Right ventricle myocardium inferior (tissue), 1 donor: ENCODE measurements around the gene SETD4. TPM values are rescaled to one million over a fixed set of nuclear protein-coding genes. Genes with fewer than 3 reads are reported as not detected.
"Not testable (repeated sequence)": the region's sequence is repeated elsewhere in the genome, so short reads cannot be mapped to it uniquely, and the experiment has no call there.

Experiments used
- ATAC-seq: fragments of 200-7000 bp; cut with Tn5 transposase; one replicate; pipeline ENCODE4 v1.9.1; 2020; ENCODE audit warnings: mild to moderate bottlenecking, moderate library complexity
- DNase-seq: peaks from one replicate; pipeline ENCODE4 v3.0.0; 2021; ENCODE audit errors: missing footprints
- intact Hi-C: fragments of 100-400 bp; cut with DNase I; formaldehyde crosslinking; loops from one replicate; pipeline ENCODE4 v1.11.0; 2022
- total RNA-seq: library from RNA; stranded (reverse); fragmentation: NEBNext Ultra II Directional; extraction: Animal tissue kit (Norgen Biotek cat#: 25700); gene quantifications from one replicate; pipeline ENCODE4 v1.2.1, GENCODE V29; 2021
- donor health status: DM: no; HTN: yes; CAD: no; lungs with severe emphysema.

The SETD4 gene
- total RNA-seq, 1 donor from 2014 or later = 9.8 TPM

DNA sequence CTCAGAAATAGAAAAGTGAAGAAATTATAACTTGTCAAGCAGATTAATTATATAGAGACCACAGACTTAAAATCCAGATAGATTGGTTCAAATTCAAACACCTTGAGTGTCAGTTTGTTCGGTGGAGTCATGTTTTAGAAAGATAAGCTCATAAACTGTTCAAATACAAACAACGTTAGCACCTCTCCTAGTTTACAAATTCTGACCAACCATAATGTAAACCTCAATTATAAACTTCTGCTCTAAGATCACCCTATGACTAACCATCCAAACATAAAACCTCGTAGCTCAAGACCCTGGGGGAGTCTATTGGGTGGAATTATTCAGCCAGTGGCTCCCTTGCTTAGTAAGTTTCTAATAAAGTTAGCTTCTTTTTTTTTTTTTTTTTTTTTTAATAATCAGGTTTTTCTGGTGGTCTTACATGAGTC lies 21.9 kb upstream of the SETD4 start:
- ATAC-seq = no peak
- DNase-seq = no peak
- intact Hi-C loops = no loop called here

DNA sequence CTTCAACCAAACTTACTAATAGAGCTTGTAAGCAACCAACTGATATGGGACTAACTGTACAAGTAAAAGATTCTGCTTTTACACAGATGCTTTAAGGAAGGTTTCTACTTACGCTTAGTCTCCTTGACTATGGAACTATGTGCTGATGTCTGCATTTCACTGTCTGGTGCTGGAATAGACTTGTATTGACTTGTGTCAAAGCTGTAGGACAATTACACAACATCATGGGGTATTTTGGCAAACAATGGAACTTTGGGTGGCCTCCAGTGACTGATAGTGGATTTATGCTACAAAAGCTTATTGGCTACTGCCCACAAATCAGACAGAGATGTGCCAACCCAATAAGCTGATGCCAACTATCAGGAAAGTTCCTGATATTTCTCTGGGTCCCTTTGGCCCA lies 20.1 kb upstream of the SETD4 start:
- ATAC-seq (no peak), DNase-seq (no peak)
- intact Hi-C loops = no loop called here

DNA sequence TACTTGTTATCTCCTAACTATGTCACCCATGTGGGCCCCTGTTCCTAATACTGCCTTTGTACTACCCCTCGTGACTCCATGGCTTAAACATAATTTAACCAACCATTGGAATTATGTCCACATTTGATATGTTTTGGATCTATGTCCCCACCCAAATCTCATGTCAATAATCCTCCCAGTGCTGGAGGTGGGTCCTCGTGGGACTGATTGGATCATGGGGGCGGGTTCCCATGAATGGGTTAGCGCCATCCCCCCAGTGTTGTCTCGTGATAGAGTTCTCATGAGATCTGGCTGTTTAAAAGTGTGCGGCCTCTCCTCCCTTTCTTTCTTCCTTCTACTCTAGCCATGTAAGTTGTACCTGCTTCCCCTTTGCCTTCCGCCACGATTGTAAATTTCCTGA lies 19.3 kb upstream of the SETD4 start:
- intact Hi-C loops = no loop called here
- DNase-seq (no peak), ATAC-seq (no peak)

DNA sequence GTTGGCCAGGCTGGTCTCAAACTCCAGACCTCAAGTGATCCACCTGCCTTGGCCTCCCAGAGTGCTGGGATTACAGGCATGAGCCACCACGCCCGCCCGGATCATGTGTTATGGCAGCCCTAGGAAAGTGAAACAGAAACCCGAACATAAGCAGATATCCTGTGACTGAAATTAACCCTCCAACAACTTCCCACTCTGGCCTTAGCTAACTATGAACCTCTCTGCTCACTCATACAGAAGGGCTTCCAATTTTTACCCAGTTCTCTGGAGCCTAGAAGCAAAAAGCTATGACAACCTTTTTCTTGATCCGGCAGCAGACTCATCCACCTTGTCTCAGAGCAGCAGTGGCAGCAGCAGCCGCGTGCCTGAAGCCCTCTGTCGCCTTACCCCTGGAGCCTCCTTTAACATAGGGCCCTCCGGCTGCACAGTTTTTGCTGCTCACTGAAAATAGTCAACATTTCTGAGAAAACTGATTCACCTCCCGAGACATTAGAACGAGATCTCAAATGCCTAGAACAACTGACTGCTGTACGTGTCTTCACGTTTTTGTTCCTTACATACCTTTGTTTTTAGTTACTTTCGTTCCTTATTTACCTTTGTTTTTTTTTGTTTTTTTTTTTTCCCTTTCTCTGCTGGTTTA lies 18.8 kb upstream of the SETD4 start:
- DNase-seq = peak; percentile 75
- no peak for ATAC-seq
- intact Hi-C loops = no loop called here

DNA sequence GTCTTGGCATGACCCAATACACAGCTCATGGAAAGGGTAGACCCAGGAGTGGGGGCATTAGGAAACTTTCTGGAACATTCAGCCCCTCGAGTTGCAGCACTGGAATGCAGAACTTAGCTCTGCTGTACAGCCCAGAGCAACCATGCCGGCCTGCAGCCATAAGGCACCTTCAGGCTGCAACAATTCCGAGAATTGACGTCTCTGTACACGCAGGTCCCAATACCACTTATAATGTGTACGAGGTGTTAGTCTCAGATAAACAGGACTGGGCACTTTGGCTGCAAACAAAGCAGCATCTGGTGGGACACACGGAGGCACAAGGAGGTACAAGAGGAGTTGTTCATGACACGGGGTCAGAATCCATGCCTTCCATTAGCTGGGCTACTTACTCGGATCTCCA lies 17.4 kb upstream of the SETD4 start:
- ATAC-seq (no peak), DNase-seq (no peak)
- intact Hi-C loops = no loop called here

DNA sequence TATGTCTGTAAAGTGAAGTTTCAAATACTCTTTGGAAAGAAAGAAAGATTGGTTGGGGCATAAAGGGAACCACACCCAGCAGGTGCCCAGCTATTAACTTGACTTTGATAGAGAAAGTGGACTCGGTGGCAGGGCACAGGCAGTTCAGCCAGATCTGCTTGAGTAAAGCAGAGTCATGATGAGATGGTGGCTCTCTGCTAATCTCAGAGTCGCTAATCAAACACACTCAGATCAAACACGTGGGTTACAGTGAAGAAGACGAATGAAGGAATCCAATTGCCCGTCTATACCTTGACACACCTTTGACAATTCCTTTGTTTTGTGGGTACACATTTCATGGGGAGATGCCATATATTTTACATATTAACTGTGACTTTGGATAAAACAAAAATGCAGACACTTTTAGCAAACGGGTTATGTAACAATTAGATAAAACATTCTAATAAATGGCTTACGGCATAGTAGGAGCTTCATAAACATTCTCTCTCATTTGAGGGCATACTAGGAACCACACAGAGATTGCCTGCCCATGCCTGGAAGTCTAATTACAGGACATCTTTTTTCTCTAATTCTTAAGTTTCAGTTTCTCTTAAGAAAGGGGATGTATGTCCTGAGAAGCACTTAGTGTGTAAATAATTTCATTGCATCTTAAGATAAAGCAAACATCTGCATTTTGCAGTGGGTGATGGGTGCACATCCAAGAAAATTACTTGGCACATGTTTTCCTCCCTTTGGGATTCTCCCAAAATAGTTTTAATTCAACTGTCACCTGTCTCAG lies 16.7 kb upstream of the SETD4 start:
- ATAC-seq (no peak), DNase-seq (no peak)
- intact Hi-C loops = no loop called here

DNA sequence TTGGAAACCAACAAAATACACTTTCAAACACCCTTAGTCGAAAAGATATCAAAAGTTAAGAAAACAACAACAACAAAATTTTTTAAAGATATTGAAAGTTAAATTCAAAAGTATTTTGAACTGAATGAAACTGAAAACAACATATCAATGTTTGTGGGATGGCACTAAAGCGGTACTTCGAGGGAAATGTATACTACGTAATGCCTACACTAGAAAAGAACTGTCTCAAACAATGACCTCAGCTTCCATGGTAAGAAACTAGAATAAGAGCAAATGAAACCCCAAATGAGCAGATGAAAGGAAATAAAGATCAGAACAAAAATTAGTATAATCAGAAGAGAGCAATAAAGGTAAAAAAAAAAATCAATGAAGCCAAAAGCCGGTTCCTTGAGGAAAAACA lies 15.6 kb upstream of the SETD4 start:
- intact Hi-C loops = no loop called here
- ATAC-seq (no peak), DNase-seq (no peak)

DNA sequence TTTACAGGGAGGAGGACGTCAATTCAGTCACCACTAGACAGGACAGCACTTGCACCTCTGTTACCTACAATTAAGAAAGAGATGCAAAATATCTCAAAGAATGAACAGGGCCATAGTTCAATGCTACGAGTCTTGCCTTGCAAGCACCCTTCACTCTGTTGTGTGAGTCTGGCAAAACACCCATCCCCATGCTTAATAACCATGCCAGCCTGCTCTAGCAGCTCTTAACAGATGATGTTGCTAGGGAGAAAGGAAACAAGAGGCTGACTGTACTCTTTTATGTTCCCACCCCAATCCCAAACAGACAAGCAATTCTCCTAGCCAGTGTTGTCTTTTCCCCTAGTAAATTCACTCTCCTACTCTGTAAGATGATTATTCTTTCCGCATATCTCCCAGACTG lies 14.8 kb upstream of the SETD4 start:
- no peak for ATAC-seq

DNA sequence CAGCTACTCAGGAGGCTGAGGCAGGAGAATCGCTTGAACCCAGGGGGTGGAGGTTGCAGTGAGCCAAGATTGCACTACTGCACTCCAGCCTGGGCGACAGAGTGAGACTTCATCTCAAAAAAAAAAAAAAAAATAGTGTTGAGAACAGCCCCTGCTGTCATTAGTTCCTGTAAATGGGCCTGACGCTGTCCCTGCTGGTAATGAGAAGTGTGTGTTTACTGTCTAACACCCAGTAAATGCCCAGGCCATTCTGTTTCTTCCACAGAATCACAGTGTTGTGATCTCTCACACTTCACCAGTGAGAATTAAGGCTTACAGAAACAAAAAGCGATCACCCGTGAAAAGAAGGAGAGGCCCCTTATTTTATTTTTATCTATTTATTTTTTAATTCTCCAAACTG lies 13.6 kb upstream of the SETD4 start:
- DNase-seq, ATAC-seq, intact Hi-C loops: not testable (repeated sequence)

More for the DNA sequence above, 14.8 kb upstream of the SETD4 start:
- no peak for DNase-seq
- intact Hi-C loops = no loop called here

DNA sequence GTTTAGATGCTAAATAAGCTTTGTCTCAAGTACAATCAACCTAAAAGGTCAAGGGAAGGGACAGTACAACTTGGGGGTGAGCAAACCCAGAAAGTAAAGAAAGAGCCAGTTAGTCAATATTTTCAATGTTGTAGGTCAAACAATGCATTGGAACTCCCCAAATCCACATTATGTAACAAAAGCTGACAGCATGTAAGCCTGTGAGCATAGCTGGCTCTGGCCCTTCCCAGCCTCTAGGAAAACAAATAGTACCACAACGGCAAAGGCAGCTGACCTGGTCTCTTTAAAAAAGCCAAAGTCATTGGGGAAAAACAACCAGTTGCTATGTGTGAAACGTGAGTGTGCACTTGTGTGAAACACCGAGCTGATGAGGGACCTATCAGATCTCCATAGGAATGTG lies 12.9 kb upstream of the SETD4 start:
- no peak for DNase-seq
- ATAC-seq = no peak
- intact Hi-C loops = no loop called here

DNA sequence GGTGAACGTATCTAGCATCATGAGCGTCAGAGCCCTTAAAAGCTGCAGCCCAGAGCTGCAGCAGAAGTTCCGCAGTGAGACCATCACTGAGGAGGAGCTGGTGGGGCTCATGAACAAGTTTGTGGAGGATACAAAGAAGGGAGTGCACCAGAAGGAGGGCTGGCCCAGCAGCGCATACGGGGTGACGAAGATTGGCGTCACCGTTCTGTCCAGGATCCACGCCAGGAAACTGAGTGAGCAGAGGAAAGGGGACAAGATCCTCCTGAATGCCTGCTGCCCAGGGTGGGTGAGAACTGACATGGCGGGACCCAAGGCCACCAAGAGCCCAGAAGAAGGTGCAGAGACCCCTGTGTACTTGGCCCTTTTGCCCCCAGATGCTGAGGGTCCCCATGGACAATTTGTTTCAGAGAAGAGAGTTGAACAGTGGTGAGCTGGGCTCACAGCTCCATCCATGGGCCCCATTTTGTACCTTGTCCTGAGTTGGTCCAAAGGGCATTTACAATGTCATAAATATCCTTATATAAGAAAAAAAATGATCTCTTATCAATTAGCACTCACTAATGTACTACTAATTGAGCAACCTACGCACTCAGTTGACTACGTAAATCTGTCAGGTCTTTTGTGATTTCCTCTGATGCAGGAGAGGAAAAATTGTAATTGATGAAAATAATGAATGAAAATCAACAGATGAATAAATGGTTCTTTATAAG lies 12.3 kb upstream of the SETD4 start:
- DNase-seq (no peak), ATAC-seq (no peak)
- intact Hi-C loops = no loop called here

DNA sequence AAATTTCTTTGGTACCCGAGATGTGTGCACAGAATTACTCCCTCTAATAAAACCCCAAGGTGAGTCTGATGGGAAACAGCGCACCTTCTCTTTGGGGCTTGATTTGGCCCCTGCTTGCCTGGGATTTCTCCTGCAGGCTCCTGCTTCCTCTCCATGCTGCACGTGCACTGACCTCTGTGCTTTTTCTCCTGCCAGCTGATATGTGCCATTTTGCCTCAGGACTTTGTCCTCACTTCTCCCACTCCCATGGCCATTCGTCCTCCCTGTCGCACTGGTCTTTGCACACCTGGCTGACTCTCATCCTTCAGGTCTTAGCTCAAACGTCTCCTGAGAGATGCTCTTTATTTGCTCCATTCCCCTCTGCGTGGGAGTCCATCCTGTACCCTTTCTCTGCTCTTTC lies 10.7 kb upstream of the SETD4 start:
- DNase-seq (no peak), ATAC-seq (no peak)
- intact Hi-C loops = no loop called here

DNA sequence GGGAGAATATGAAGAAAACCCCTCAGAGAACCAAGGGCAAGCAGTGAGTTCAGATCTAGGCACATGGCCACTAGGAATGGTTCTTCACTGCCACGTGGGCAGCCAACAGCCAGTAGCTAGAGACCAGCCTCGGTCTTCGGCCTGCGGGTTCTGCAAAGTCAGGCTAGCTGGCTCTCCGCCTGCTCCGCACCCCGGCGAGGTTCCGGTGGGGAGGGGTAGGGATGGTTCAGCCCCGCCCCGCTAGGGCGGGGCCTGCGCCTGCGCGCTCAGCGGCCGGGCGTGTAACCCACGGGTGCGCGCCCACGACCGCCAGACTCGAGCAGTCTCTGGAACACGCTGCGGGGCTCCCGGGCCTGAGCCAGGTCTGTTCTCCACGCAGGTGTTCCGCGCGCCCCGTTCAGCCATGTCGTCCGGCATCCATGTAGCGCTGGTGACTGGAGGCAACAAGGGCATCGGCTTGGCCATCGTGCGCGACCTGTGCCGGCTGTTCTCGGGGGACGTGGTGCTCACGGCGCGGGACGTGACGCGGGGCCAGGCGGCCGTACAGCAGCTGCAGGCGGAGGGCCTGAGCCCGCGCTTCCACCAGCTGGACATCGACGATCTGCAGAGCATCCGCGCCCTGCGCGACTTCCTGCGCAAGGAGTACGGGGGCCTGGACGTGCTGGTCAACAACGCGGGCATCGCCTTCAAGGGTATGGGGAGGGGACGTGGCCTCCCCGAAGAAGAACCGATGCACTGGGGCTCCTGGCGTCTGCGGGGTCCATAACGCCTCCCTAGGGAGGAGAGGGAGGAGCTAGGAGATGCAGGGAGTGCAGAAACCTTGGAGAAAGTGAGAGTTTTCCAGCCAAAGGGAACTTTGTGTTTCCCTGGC lies 9.6 kb upstream of the SETD4 start, which contains the start of gene CBR1:
TSS of gene CBR1 (plus strand) at position 312 of the 871 bp plus-strand sequence. CDS start at position 404, 92 bp downstream.
- DNase-seq (peak; percentile 99), ATAC-seq (peak; percentile 99)
- intact Hi-C loops = no loop called here

DNA sequence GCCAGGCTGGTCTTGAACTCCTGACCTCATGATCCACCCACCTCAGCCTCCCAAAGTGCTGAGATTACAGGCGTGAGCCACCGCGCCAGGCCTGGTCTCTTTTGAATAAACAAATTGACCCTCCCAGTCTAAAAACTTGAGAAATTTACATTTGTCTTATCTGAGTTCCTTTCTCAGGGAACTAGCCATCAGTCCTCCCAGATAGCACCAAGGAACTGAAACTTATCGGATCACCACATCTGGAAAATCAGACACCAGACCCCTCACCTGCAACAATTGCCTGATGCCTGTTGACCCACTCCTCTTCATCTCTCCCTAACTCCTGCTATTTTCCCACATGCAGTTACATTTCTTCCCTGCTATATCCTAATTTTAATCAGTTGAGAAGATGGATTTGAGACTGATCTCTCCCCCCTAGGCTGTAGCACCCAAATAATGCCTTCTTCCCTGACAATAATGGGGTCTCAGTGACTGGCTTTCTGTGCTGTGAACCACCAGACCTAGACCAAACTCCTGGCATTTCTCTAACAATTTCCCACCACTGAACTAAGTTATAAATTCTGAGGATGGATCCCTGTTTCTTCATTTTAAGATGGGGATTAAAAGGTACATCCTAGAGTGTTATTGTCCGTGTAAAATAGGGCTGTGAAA lies 8.5 kb upstream of the SETD4 start:
- no peak for DNase-seq
- intact Hi-C loops = no loop called here

DNA sequence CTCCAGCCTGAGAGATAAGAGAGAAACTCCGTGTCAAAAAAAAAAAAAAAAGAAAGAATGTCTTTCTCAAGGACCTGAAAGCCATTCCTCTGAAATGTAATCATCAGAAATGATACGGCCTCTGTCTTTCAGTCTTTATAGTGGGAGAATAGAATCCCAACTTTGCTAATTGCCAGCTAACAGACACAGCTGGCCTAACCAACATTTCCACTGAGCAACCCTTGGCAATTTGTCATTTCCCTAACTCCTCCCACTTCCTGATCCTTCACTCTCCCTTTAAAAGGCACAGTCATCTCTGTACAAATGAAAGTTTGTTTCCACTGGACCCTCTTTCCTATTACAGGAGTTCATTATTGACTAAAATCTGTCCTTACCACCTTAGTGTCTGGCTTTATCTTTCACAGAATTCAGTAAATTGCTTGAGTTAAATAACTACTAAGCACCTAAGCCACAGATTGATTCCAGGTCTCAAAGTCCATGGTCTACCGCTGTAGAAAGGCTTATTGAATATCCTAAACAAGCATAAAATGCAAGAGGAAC lies 5.2 kb upstream of the SETD4 start:
- DNase-seq (no peak), ATAC-seq (no peak)
- intact Hi-C loops = no loop called here

More for the DNA sequence above, 8.5 kb upstream of the SETD4 start:
- no peak for ATAC-seq

DNA sequence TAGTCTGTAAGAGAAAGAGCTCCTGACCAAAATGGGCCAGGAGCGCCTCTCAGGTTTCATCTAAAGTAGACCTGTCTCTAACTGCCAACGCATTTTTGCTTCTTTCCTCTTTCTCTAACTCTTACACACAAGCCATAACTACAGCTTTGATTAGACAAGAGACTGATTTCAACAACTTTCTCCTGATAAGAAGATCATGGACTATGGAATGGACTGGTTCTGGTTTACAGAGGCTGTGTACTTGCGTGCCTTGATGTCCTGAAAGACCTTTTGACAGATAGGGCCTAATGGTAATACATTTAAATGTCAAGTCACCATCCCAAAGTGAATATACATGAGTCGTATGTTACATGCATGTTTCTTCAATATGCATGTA lies 3.7 kb upstream of the SETD4 start:
- intact Hi-C loops = loop anchor here (5.0 kb wide), 1 partner anchor 48 kb away; no protein-coding TSS in a partner anchor
- ATAC-seq (no peak), DNase-seq (no peak)

DNA sequence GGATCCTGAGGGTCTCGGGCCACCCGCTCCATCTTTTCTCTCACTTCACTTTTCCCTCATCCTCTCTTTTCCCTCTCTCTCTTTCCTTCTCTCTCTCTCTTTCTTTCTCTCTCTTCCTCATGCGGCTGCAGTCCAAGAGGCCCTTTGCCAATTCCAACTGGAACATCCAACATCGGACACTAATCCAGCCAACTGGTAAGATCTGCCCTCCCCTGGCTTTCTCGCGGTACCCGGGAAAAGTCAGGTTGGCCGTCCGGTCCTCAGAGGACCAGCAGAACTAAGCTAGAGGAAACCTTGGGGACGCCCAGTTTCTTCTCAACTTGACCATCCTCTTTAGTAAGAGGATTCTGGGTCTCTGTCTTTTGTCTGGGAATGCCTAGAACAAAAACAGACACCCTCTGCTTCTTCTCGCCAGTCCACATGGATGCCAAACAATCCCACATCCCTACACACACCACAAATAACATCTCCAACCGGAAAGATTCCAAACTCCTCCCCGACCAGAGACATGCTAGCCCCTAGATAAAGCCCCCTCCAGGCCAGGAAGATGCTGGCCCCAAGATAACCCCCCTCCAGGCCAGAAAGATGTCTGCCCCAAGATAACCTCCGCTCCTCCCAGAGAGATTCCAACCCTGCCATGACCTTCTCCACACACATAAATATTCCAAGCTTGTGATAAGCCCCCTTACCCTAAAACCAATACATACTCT lies 3.2 kb upstream of the SETD4 start:
- intact Hi-C loops = loop anchor here (5.0 kb wide), 1 partner anchor 49 kb away; no protein-coding TSS in a partner anchor
- ATAC-seq (no peak), DNase-seq (no peak)
